ENCODE data around the gene TECR.
"Not testable (repeated sequence)": the region's sequence is repeated elsewhere in the genome, so short reads cannot be mapped to it uniquely, and the experiment has no call there.

TECR gene

GRCh38 chr19:14529254-14530004 is at the start of gene TECR:
Gene TECR (plus strand): TSS chr19:14529594. CDS start chr19:14529697, 103 bp downstream.
- DNase-seq = peak; percentile 100

- DNase-seq = no peak
Measured at GRCh38 chr19:14479975-14480699, 49.3 kb upstream of the TECR start.

- no peak for DNase-seq
Measured at GRCh38 chr19:14480700-14481079, 48.7 kb upstream of the TECR start.

GRCh38 chr19:14482172-14482941 is 47.0 kb upstream of the TECR start:
- no peak for DNase-seq

GRCh38 chr19:14487370-14488125 is 41.8 kb upstream of the TECR start:
- DNase-seq = no peak

- DNase-seq = no peak
Measured at GRCh38 chr19:14492756-14493337, 36.5 kb upstream of the TECR start.

DNA sequence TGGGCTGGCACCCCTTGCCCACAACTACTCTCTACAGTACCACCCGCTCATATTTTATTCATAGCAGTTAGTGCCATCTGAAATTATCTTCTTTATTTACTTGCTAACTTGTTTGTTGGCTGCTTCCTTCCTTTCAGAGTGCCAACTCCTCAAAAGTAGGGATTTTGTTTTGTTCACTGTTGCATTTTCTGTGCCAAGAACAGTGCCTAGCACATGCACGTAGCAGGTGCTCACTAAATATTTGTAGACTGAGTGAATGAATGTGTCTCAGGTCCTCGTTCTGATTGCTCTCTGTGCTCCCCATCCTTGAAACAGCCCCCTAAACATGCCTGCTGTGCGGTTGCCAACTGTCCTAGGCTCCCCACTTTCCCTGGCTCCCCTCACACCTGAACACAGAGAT is 35.0 kb upstream of the TECR start:
- DNase-seq = no peak

- DNase-seq = no peak
Measured at GRCh38 chr19:14494910-14495671, 34.3 kb upstream of the TECR start.

- no peak for DNase-seq
Measured at GRCh38 chr19:14495672-14496028, 33.7 kb upstream of the TECR start.

DNA sequence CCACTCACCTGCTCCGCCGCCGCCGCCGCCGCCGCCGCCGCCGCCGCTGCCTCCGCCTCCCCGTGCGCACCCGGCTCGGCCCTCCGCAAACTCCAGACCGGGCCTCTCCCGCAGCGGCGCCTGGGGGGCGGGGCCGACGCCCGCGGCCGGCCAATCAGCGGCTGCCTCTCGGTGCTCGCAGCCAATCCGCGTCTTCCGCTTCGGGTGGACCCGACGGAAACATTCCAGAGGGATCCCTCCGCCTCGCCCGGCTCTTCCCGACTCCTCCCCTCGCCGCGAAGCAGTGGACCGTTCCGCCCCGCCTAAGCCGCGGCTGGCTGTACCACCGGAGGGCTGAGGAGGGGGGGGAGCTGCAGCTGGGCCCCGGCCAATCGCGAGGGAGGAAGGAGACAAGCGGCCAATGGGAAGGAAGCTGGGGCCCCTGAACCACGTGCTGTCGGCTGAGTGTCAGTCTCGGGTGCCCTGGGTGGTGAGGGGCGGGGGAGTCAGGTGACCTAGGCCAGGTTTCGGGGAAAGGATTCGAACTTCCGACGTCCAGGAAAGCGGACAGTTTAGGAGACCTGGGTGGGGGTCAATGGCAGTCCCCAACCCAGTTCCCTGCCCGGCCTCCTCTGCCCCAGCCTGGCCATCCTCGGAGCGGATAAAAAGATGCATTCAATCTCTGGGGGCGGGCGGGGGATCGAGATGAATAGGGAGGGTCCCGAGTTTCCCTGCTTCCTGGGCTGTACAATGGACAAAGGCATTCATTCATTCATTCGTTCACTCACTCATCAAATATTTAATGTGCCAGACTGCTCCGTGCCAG is 33.2 kb upstream of the TECR start, which contains the start of gene GIPC1:
Gene GIPC1 (minus strand): TSS at position 99 of the 805 bp plus-strand sequence. CDS start 13,151 bp downstream, outside the sequence.
- DNase-seq = peak; percentile 97 to 99

DNA sequence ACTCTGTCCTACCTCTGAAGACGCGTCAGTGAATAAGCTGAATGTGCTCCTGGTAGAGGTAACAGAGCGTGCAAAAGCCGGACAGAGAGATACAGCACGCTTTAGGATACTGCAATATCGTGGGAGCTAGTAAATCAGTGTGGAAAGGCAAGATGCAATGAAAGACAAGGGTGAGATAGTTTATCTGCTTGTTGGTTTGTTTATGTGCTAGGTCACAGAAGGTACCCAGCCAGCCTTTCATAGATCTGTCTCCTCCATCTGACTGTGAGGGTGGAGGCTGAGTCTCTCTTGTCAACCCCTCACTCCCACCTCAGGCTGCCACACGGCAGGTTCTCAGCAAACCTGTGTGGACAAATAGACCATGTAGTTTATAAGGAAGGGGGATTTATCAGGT is 32.6 kb upstream of the TECR start:
- DNase-seq = no peak

DNA sequence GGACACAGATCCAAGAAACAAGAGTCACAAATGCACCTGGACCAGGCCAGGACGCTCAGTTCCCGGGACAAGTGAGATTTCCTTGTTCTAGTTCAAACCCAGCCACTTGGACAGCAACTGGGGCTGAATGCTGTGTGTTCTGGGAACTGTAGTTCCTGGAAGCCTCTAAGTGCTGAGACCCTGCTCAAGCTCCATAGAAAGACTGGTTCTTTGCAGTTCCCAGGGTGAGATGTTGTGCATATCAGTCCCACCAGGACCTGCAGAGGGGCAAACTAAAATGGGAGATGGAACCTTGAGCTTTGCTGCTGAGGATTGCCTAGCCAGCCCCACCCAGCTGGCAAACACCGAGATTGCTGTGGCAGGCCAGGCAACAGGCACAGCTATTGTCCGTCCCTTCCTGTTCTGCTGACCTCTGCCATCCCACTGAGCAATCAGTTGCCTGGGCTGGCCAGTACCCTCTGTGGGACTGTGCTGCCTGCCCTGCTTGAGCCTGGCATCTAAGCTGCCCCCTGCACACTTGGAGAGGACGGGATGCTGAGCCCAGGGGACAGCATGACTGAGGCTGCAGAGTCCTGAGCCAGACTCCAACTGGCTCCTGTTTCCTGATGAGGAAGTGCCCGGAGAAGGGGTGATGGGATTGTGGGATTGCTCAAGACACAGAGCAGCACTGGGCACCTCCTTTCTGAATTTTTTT is 32.0 kb upstream of the TECR start:
- DNase-seq = no peak

- no peak for DNase-seq
Measured at GRCh38 chr19:14502334-14503092, 26.9 kb upstream of the TECR start.

GRCh38 chr19:14503285-14503684 is 26.1 kb upstream of the TECR start:
- DNase-seq = no peak

DNA sequence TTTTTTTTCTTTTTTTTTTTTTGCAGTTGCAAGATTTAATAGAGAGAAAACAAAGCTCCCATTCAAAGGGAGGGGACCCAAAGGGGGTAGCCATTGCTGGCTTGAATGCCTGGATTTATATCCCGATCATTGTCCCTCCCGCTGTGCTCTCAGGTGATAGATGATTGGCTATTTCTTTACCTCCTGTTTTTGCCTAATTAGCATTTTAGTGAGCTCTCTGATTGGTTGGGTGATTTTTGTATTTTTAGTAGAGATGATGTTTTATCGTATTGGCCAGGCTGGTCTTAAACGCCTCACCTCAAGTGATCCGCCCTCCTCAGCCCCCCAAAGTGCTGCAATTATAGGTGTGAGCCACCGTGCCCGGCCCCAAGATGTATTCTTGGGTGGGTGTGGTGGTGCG is 24.8 kb upstream of the TECR start:
- not testable (repeated sequence) for DNase-seq

DNA sequence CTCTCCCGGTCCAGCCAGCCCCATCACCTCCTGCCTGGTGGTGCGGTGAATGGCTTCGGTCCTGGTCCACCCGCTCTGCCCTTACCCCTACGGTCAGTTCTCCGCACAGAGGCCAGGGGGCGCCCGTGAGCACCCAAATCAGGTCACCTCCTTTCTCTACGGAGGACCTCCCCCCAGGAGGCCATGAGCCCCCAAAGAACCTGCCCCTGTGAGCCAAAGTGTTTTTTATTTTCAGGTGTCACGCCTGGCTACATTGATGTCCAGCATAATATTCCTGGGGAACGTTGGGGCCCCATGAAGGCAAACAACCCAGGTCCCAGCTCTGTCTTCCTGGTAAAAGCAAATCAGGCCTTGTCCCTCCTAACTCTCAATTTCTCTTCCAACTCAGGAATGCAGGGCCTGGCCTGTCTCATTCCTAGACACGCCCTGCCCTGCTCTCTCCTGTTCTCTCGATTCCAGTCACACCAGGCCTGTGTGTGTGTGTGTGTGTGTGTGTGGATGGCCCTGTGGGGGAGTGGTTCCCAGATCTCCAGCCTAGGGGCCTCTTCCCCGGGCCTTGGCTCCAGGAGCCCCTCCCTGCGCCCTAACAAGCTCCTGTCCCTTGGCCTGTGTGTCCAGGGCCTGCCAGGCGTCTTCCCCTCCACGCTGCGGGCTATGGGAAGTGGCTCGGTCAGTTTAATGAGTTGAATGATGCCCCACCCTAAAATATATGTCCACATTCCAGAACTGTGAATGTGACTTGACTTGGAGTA is 23.7 kb upstream of the TECR start:
- DNase-seq = no peak

GRCh38 chr19:14507704-14508542 is 21.5 kb upstream of the TECR start:
- no peak for DNase-seq

Data from NCI-H446 (cell line).